Activated CD4-positive, CD25-positive, alpha-beta regulatory T cell (primary cell): Measurements from ENCODE around the gene GNS.

Experiments used
- DNase-seq, 4 experiments: peaks; one replicate each; lab custom pipeline; 2025; lab: John Stamatoyannopoulos, UW

GNS gene

GRCh38 chr12:64673490-64674169 lies 85.6 kb downstream of the GNS start:
- DNase-seq, result no peak

- peak in 1 of 4 experiments; percentile 4 for DNase-seq
These were observed 86.2 kb downstream of the GNS start for GRCh38 chr12:64672925-64673409.

- DNase-seq, result no peak
These were observed 87.5 kb downstream of the GNS start for GRCh38 chr12:64671681-64672080.

- DNase-seq, result no peak
These were observed 88.1 kb downstream of the GNS start for GRCh38 chr12:64670919-64671639.

GRCh38 chr12:64670019-64670418 lies 89.2 kb downstream of the GNS start:
- no peak for DNase-seq

GRCh38 chr12:64669270-64669842 lies 89.8 kb downstream of the GNS start:
- DNase-seq, result peak in 1 of 4 experiments; percentile 14

- DNase-seq, result no peak
These were observed 91.4 kb downstream of the GNS start for GRCh38 chr12:64667793-64668192.

- no peak for DNase-seq
These were observed 92.9 kb downstream of the GNS start for GRCh38 chr12:64666054-64666914.

GRCh38 chr12:64665514-64665913 lies 93.7 kb downstream of the GNS start:
- DNase-seq, result peak in 1 of 4 experiments; percentile 6
